ENCODE results near the gene GBA2.

GBA2 gene

DNA sequence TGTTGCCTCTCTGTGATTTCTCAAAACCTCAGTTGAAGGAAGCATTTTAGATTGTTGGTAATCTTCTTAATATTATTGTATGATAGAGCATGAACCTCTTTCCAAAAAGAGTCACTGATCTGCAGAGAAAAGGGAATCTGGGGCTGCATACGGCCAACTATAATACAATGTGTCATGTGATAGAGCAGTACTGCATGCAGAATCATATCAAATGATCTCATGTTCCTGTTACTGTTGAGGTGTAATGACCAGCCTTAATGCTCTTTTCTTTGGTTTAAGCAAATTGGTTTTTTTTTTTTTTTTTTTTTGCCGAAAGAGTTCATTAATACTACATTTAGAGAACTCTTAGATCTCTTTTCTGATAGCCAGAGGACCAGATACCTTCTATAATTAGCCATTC is 18.0 kb upstream of the GBA2 start:
- DNase-seq (ENCODE audit: low spot score), result no peak

GRCh38 chr9:35763803-35764202 is 14.8 kb upstream of the GBA2 start:
- DNase-seq (ENCODE audit: low spot score), result no peak

DNA sequence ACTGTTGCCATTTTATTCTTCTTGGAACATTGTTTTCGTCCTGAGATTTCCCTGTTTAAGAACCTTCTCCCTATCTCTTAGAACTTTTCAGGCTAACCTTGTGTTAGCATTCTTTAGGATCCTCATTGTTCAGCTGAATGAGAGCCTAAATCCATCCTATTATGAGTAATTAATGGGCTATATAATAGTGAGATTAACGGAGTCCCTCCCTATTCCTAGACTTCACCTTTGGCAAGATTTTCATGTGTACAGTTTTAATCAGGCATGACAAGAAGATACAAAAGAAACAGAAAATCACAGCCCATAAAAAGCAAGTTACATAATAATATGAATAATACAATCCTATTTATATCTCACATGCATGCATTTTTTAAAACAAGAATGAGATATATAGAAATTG is 14.2 kb upstream of the GBA2 start:
- DNase-seq (ENCODE audit: low spot score), result no peak

DNA sequence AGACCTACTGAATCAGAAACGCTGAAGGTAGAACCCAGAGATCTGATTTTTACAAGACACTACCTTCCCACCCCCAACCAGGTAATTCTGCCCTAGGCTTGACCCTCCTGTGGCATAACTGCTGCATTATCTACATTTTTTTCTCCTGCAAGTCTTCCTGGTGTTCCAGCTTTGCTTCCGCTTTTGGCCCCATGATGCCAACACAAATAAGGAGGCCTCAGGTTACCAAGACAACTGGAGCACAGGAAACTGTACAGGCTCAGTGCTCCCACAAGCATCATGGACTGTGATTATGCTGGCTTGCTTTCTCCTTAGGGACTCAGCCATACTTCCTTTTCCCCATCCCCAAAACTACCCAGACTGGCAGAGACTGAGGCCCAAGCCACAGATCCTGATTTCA is 11.6 kb upstream of the GBA2 start:
- no peak for DNase-seq (ENCODE audit: low spot score)

DNA sequence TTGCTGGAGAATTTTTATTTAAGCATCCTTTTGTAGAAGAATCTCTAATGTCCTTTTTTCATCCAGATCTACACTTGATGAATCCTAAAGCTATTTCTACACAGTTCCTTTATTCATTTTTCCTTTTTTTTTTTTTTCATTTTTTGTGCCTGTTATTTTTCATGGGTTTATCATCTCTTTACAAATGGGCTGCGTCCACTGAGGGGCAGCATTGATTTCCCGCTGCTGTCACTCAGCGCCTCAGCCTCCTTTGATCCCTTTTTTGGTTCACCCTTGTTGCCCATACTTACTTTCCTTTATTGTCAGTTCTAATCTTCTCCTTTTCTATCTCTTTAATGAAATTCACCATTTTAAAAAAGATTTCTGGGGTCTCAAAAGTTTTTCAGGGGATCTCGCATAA is 10.8 kb upstream of the GBA2 start:
- no peak for DNase-seq (ENCODE audit: low spot score)

DNA sequence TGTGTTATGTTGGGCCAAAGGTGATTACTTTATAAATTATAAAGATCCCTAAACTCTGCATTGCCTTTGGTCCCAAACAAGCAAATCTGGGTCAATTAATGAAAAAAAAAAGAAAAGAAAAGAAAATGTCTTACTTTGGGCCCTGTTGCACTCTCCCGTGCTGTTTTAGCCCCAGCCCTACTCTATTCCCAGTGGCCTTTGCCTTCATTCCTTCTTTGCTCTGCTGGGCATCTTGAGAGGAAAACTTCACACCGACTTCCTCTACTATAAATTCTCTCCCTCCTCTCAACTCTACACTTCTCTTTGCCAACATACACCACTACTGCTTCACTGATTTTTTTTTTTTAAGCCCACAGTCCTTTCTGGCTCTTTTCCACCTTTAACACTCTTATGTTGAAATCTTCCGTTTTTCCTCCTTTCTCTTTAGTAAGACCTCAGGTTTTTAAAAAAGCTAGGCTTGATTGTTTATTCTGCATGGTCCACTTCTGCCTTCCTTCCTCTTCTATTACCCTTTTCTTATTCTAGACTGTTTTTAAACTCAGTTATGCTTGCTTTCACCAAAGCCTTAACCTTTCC is 9.5 kb upstream of the GBA2 start:
- no peak for DNase-seq (ENCODE audit: low spot score)

- DNase-seq (ENCODE audit: low spot score), result no peak
Measured at GRCh38 chr9:35757892-35758275, 8.9 kb upstream of the GBA2 start.

DNA sequence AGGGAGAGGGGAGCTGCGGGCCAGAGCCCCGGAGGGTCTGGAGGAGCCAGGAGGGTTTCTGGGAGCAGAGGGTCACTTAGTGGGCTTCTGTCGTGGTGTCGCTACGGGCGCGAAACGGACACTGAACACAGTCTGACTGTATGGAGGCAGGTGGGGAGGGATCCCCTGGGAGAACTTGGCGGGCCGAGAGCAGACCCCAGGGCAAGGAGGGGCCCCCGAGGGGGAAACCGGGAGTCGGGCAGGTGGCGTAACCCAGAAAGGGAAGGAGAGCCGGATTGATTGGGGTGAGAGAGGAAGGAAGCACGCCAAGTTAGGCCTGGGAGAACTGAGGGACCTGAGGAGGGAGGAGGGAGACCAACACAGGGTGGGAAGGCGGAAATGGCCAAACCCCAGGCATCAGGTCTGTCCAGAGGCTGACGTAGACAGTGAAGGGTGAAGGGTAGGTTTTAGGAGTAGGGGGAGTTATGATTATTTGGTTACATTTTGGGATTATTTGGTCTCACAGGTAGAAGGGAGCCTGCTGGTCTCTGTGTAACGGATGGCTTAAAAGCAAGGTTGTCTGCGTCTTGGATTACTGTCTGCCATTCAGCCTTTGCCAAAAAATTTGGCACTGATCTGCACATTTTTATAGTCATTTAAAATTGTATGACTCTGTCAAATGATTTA is 8.3 kb upstream of the GBA2 start:
- DNase-seq (ENCODE audit: low spot score), result peak; percentile 65

DNA sequence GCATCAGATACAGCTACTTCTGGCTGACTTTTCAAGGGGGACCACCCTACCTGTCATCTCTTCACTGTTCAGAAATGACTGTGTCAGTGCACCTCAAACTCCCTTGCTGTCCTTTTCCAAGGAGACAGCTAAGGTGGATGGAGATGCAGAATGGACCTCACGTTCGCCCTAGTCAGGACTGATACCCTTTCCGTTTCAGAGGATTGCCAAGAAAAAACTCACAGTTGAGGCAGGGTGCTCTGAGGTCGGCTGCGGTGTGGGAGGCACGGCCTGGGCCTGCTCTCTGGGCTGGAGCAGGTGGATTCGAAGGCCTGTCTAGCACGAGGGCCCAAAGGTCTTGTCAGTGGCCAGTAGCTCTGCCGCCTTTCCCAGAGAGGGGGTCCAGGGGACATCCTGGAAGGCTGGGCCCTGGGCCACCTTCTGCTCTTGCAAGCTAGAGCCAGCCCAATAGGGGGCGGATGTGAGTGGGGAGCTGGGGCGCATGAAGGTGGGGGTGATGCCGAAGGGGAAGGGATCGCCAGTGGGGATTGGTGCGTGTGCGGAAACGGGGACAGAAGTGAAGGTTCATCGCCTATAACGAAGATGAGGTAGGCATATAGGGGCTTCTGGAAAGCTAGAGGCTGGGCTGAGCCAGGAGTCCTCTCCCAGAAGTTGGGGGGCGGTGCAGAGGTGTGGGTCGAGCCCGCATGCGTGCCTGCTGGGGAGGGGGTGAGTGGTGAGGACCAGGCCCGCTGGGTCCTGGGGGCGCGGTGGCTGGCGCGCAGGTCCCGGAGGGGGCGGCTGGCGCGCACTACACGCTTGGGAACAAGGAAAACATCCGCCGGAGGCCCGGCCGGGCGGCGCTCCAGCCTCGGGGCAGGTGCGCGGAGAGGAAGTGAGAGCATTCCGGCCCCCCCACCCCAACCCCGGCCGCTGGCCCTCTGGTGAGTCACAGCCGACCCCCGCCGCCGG is 7.5 kb upstream of the GBA2 start:
- DNase-seq (ENCODE audit: low spot score), result peak; percentile 86

GRCh38 chr9:35755071-35755470 is 6.0 kb upstream of the GBA2 start:
- no peak for DNase-seq (ENCODE audit: low spot score)

GRCh38 chr9:35754264-35754663 is 5.2 kb upstream of the GBA2 start, which contains the start of gene MSMP:
MSMP (minus strand) TSS chr9:35754276; CDS start chr9:35754129, 147 bp downstream.
- no peak for DNase-seq (ENCODE audit: low spot score)

GRCh38 chr9:35753466-35753865 is 4.4 kb upstream of the GBA2 start:
- no peak for DNase-seq (ENCODE audit: low spot score)

GRCh38 chr9:35750256-35750531 is 1.2 kb upstream of the GBA2 start:
- DNase-seq (ENCODE audit: low spot score), result no peak

- no peak for DNase-seq (ENCODE audit: low spot score)
Measured at GRCh38 chr9:35749515-35750255, 657 bp upstream of the GBA2 start.

- DNase-seq (ENCODE audit: low spot score), result no peak
Measured at GRCh38 chr9:35748242-35748857, 678 bp downstream of the GBA2 start.

- DNase-seq (ENCODE audit: low spot score), result no peak
Measured at GRCh38 chr9:35746583-35746982, 2.4 kb downstream of the GBA2 start.

- DNase-seq (ENCODE audit: low spot score), result no peak
Measured at GRCh38 chr9:35745569-35745968, 3.5 kb downstream of the GBA2 start.

GRCh38 chr9:35743880-35744518 is 5.0 kb downstream of the GBA2 start:
- no peak for DNase-seq (ENCODE audit: low spot score)

DNA sequence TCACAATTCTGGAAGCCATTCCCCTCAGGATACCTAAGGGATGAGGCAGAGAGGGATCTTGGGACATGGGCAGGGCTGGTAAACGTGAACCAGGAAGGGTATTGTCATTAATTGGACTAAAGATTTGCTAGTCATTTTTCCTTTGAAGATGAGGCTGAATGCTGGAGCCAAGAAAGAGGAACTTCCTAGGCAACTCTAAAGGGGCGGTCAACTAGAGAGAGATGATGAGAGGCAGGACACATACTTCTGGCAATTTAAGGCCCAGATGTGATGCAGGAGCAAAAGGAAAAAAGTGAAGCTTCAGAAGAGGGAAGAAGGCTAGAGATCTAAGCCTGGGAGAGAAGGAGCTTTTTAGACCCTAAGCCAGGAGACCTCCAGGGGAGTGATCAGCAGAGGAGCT is 5.6 kb downstream of the GBA2 start:
- DNase-seq (ENCODE audit: low spot score), result no peak

DNA sequence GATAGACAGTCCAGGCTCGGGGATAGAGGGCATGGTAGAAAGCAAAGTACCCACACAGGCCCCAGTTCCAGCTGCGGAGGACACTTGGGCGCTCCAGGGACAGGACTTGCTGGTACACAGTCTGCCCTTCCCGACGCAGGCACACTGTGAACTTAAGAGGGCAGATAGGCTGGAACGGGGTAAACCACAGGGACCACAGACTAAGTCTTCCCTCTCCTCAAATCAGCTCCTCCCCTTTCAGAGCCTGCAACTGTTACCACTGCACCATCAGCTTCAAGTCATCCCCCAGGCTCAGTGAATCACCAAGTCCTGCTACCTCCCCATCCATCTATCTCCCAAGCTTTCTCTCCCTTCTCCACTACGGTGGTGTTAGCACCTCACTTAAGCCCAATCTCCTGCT is 7.3 kb downstream of the GBA2 start:
- DNase-seq (ENCODE audit: low spot score), result no peak

- no peak for DNase-seq (ENCODE audit: low spot score)
Measured at GRCh38 chr9:35740243-35740642, 8.8 kb downstream of the GBA2 start.

DNA sequence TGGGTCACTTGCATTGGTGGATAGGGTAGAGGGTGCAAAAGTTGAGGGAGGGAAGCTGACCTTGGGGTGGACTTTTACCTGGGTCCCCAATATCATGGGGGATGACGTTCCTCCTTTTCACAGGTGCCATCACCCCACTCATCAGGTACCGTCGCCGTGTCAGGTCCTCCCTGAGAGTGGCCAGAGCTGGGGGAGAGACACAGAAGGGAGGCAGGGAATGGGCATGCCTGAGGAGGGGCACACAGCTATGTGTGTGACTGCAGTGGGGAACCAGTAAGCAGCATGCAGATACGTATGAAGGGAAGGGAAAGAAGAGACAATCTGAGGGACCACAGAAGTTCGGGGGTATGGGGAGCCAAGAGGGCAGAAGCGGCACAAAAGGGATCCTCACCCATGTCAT is 10.1 kb downstream of the GBA2 start:
- DNase-seq (ENCODE audit: low spot score), result no peak

Data from D341Med (cell line).